Measurements from ENCODE around the gene C9orf43. TPM values are rescaled to one million over a fixed set of nuclear protein-coding genes. Genes with fewer than 3 reads are reported as not detected.

Gene C9orf43
- total RNA-seq, 2 donors from 2014 or later = 0.57 to 0.61 TPM

DNA sequence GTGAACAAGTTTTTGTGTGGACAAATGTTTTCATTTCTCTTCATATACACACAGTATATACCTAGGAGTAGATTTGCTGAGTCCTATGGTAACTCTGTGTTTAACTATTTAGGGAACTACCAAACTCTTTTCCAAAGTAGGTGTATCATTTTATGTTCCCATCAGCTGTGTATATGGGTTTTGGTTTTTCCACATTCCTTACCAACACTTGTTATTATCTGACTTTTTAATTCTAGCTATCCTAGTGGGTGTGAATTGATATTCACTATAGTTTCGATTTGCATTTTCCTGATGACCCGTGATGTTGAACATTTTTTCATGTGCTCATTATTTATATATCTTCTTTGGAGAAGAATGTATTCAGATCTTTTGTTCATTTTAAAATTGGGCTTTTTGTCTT is 56.6 kb downstream of the C9orf43 start:
- Histone ChIP-seq H3K36me3 (no peaks in the 10 kb centered on the region), H3K9me3 (no peaks in the 10 kb centered on the region), H3K4me3 (no peak overlapping the region), H3K27ac (no peak overlapping the region), H3K27me3 (no peaks in the 10 kb centered on the region), H3K4me1 (no peaks in the 10 kb centered on the region), H3K9ac (ENCODE audit: low read depth in 2 of 2, low read length in 2 of 2) (no peak overlapping the region)
- intact Hi-C loops (cut with DNase I) = no loop called here
- TF ChIP-seq CTCF (IDR thresholded peaks at IDR 0.05) = no peak
- DNase-seq = no peak

DNA sequence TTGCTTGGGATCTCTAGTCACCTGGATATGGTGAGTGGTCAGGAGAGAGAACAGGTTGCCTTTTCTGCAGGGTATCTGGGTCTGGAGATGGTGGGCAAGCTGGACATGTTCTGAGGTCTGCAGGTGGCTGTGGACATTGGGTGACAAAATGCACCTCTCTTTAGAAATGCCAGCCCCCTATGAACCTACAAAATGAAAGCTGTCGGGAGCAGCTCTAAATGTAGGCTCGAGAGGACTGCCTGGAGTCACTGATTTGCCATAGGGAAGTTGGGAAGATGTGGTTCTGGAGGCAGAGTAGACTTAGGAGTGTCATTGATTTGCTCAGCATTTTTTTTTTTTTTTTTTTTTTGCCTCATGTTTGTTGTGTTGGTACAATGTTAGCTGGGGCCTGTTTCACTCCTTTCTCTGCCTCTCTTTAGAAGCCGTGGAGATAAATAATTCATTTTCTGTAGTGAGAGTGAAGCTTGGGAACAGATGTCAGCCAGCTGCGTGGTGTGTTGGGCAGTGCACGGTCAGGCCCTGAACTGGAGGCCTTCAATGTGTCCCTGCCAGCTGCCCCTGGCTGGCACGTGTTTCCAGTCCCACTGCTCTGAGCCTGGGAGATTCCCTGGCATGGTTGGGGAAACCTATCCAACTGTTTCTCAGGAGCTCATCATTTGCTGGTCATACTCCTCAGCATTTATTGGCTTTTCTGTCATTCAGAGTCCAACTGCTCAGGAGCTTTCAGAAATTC is 58.3 kb downstream of the C9orf43 start:
- intact Hi-C loops (cut with DNase I) = no loop called here
- Histone ChIP-seq H3K27ac (no peak overlapping the region), H3K9me3 (no peaks in the 10 kb centered on the region), H3K4me1 (no peaks in the 10 kb centered on the region), H3K4me3 (no peak overlapping the region), H3K27me3 (no peaks in the 10 kb centered on the region), H3K36me3 (no peaks in the 10 kb centered on the region), H3K9ac (ENCODE audit: low read depth in 2 of 2, low read length in 2 of 2) (no peak overlapping the region)
- TF ChIP-seq CTCF (IDR thresholded peaks at IDR 0.05) = no peak
- DNase-seq = no peak

- DNase-seq = no peak
- H3K9ac ChIP-seq (ENCODE audit: low read depth in 2 of 2, low read length in 2 of 2) = no peak overlapping the region
- intact Hi-C loops (cut with DNase I) = no loop called here
- no peaks in the 10 kb centered on the region for H3K27me3 ChIP-seq
- H3K4me3 ChIP-seq = no peak overlapping the region
- no peak for TF ChIP-seq CTCF (IDR thresholded peaks at IDR 0.05)
- H3K36me3 ChIP-seq = no peaks in the 10 kb centered on the region
- no peaks in the 10 kb centered on the region for H3K4me1 ChIP-seq
- no peaks in the 10 kb centered on the region for H3K9me3 ChIP-seq
- H3K27ac ChIP-seq = no peak overlapping the region
Observed at GRCh38 chr9:113471143-113471542, 60.6 kb downstream of the C9orf43 start.

- Histone ChIP-seq H3K4me1 (no peaks in the 10 kb centered on the region), H3K27me3 (no peaks in the 10 kb centered on the region), H3K4me3 (no peak overlapping the region), H3K9ac (ENCODE audit: low read depth in 2 of 2, low read length in 2 of 2) (no peak overlapping the region), H3K9me3 (no peaks in the 10 kb centered on the region), H3K27ac (no peak overlapping the region), H3K36me3 (no peaks in the 10 kb centered on the region)
- TF ChIP-seq CTCF (IDR thresholded peaks at IDR 0.05) = no peak
- intact Hi-C loops (cut with DNase I) = no loop called here
- no peak for DNase-seq
Observed at GRCh38 chr9:113471566-113471965, 61.0 kb downstream of the C9orf43 start.

DNA sequence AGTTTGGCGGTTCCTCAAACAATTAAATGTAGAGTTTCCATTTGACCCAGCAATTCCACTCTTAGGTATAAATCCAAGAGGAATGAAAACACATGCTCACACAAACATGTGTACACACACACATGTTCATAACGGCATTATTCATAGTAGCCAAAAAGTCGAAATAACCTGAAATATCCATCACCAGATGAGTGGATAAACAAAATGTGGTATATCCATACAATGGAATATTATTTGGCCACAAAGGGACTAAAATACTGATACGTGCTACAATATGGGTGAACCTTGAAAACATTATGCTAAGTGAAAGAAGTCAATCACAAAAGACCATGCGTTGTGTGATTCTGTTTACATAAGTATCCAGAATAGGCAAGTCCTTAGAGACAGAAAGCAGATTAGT is 61.7 kb downstream of the C9orf43 start:
- Histone ChIP-seq H3K9ac (ENCODE audit: low read depth in 2 of 2, low read length in 2 of 2) (no peak overlapping the region), H3K4me3 (no peak overlapping the region), H3K9me3 (no peaks in the 10 kb centered on the region), H3K36me3 (no peaks in the 10 kb centered on the region), H3K27ac (no peak overlapping the region), H3K27me3 (no peaks in the 10 kb centered on the region), H3K4me1 (no peaks in the 10 kb centered on the region)
- intact Hi-C loops (cut with DNase I) = no loop called here
- DNase-seq = no peak
- no peak for TF ChIP-seq CTCF (IDR thresholded peaks at IDR 0.05)
